NOMO-1 (cell line): ENCODE data around the gene CCDC12.
"Not testable (repeated sequence)": the region's sequence is repeated elsewhere in the genome, so short reads cannot be mapped to it uniquely, and the experiment has no call there.

ENCODE experiments used
- DNase-seq, 2 experiments: peaks; one replicate each; lab custom pipeline; 2025; ENCODE audit not compliant: unreplicated experiment in 2 of 2; lab: John Stamatoyannopoulos, UW

The CCDC12 gene

GRCh38 chr3:46927718-46928073 lies 48.8 kb downstream of the CCDC12 start:
- DNase-seq, result no peak

- peak; percentile 92 to 94 for DNase-seq
Observed at GRCh38 chr3:46926871-46927717, 49.5 kb downstream of the CCDC12 start.

- DNase-seq, result no peak
Observed at GRCh38 chr3:46926447-46926846, 50.1 kb downstream of the CCDC12 start.

- no peak for DNase-seq
Observed at GRCh38 chr3:46926039-46926438, 50.5 kb downstream of the CCDC12 start.

- DNase-seq, result no peak
Observed at GRCh38 chr3:46925585-46925934, 51.0 kb downstream of the CCDC12 start.

- no peak for DNase-seq
Observed at GRCh38 chr3:46924921-46925584, 51.5 kb downstream of the CCDC12 start.

GRCh38 chr3:46923559-46924350 lies 52.8 kb downstream of the CCDC12 start:
- DNase-seq, result peak in 1 of 2 experiments; percentile 11

GRCh38 chr3:46922871-46923558 lies 53.5 kb downstream of the CCDC12 start:
- DNase-seq, result no peak

- DNase-seq, result no peak
Observed at GRCh38 chr3:46922426-46922825, 54.1 kb downstream of the CCDC12 start.

GRCh38 chr3:46921871-46922271 lies 54.7 kb downstream of the CCDC12 start:
- no peak for DNase-seq

GRCh38 chr3:46921041-46921440 lies 55.5 kb downstream of the CCDC12 start:
- no peak for DNase-seq

- no peak for DNase-seq
Observed at GRCh38 chr3:46918634-46919033, 57.9 kb downstream of the CCDC12 start.

- no peak for DNase-seq
Observed at GRCh38 chr3:46918202-46918601, 58.3 kb downstream of the CCDC12 start.

- DNase-seq, result no peak
Observed at GRCh38 chr3:46917257-46917656, 59.3 kb downstream of the CCDC12 start.

GRCh38 chr3:46916799-46917198 lies 59.7 kb downstream of the CCDC12 start:
- no peak for DNase-seq

GRCh38 chr3:46916278-46916677 lies 60.3 kb downstream of the CCDC12 start:
- no peak for DNase-seq

- no peak for DNase-seq
Observed at GRCh38 chr3:46915297-46915822, 61.2 kb downstream of the CCDC12 start.

GRCh38 chr3:46914849-46915248 lies 61.7 kb downstream of the CCDC12 start:
- no peak for DNase-seq

GRCh38 chr3:46913644-46914043 lies 62.9 kb downstream of the CCDC12 start:
- no peak for DNase-seq

- no peak for DNase-seq
Observed at GRCh38 chr3:46912986-46913385, 63.6 kb downstream of the CCDC12 start.

- not testable (repeated sequence) for DNase-seq
Observed at GRCh38 chr3:46910914-46911313, 65.6 kb downstream of the CCDC12 start.
